Activated CD4-positive, CD25-positive, alpha-beta regulatory T cell (primary cell): Measurements from ENCODE around the gene FAM135A.
"Not testable (repeated sequence)": the region's sequence is repeated elsewhere in the genome, so short reads cannot be mapped to it uniquely, and the experiment has no call there.

Source experiments
- DNase-seq, 4 experiments: peaks; one replicate each; lab custom pipeline; 2025; lab: John Stamatoyannopoulos, UW

Gene FAM135A

GRCh38 chr6:70547313-70547712 lies 134.0 kb downstream of the FAM135A start:
- DNase-seq, result no peak

GRCh38 chr6:70547905-70548304 lies 134.6 kb downstream of the FAM135A start:
- no peak for DNase-seq

GRCh38 chr6:70549327-70549726 lies 136.0 kb downstream of the FAM135A start:
- DNase-seq, result no peak

- DNase-seq, result no peak
Measured at GRCh38 chr6:70551566-70551965, 138.3 kb downstream of the FAM135A start.

- not testable (repeated sequence) for DNase-seq
Measured at GRCh38 chr6:70552286-70552940, 139.1 kb downstream of the FAM135A start.

GRCh38 chr6:70552974-70553373 lies 139.7 kb downstream of the FAM135A start:
- DNase-seq, result no peak

- DNase-seq, result no peak
Measured at GRCh38 chr6:70557998-70558397, 144.7 kb downstream of the FAM135A start.

GRCh38 chr6:70562401-70562800 lies 149.1 kb downstream of the FAM135A start:
- DNase-seq, result not testable (repeated sequence)

GRCh38 chr6:70563530-70563929 lies 150.2 kb downstream of the FAM135A start:
- no peak for DNase-seq

GRCh38 chr6:70566751-70567382 lies 153.6 kb downstream of the FAM135A start, which contains the start of gene SDHAF4:
TSS of gene SDHAF4 (plus strand) at chr6:70566930. CDS start at chr6:70566941, 11 bp downstream.
- peak; percentile 87 to 92 (median 90) for DNase-seq

- no peak for DNase-seq
Measured at GRCh38 chr6:70574643-70575042, 161.3 kb downstream of the FAM135A start.

- DNase-seq, result no peak
Measured at GRCh38 chr6:70575899-70576495, 162.7 kb downstream of the FAM135A start.

- no peak for DNase-seq
Measured at GRCh38 chr6:70586114-70586513, 172.8 kb downstream of the FAM135A start.

GRCh38 chr6:70590400-70590799 lies 177.1 kb downstream of the FAM135A start:
- DNase-seq, result no peak

GRCh38 chr6:70592391-70593117 lies 179.2 kb downstream of the FAM135A start:
- DNase-seq, result no peak

- DNase-seq, result no peak
Measured at GRCh38 chr6:70593118-70593486, 179.8 kb downstream of the FAM135A start.

- no peak for DNase-seq
Measured at GRCh38 chr6:70599187-70599586, 185.9 kb downstream of the FAM135A start.

GRCh38 chr6:70601014-70601413 lies 187.7 kb downstream of the FAM135A start:
- no peak for DNase-seq

- no peak for DNase-seq
Measured at GRCh38 chr6:70604254-70604653, 190.9 kb downstream of the FAM135A start.

- not testable (repeated sequence) for DNase-seq
Measured at GRCh38 chr6:70607371-70607770, 194.1 kb downstream of the FAM135A start.

GRCh38 chr6:70609181-70609580 lies 195.9 kb downstream of the FAM135A start:
- DNase-seq, result not testable (repeated sequence)
